Loucy (cell line): ENCODE measurements around the gene C11orf52.

ENCODE experiments used
- EZH2phosphoT487 ChIP-seq: fragments of 200-600 bp; IDR thresholded peaks from 2 replicates; pipeline ENCODE4 v1.6.1; 2018; ENCODE audit warnings: antibody characterized with exemption, mild to moderate bottlenecking, moderate library complexity, borderline replicate concordance
- TF ChIP-seq, protein P1 (sequence below): fragments of 200-600 bp; sonication (generic); conservative IDR thresholded peaks from 2 replicates; pipeline ENCODE4 v1.5.1; 2014; ENCODE audit warnings: mild to moderate bottlenecking, antibody characterized with exemption, low read length

- TF ChIP-seq, protein P1, sequence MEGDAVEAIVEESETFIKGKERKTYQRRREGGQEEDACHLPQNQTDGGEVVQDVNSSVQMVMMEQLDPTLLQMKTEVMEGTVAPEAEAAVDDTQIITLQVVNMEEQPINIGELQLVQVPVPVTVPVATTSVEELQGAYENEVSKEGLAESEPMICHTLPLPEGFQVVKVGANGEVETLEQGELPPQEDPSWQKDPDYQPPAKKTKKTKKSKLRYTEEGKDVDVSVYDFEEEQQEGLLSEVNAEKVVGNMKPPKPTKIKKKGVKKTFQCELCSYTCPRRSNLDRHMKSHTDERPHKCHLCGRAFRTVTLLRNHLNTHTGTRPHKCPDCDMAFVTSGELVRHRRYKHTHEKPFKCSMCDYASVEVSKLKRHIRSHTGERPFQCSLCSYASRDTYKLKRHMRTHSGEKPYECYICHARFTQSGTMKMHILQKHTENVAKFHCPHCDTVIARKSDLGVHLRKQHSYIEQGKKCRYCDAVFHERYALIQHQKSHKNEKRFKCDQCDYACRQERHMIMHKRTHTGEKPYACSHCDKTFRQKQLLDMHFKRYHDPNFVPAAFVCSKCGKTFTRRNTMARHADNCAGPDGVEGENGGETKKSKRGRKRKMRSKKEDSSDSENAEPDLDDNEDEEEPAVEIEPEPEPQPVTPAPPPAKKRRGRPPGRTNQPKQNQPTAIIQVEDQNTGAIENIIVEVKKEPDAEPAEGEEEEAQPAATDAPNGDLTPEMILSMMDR = no peak
- no peak for TF ChIP-seq EZH2phosphoT487
Measured at GRCh38 chr11:111932611-111932950, 13.9 kb downstream of the C11orf52 start.
